Right lobe of liver (tissue), 4 donors: Measurements from ENCODE around the gene CAMTA1.

Experiments used
- CTCF ChIP-seq, 4 donors: fragments of 200-600 bp in 3 of 4; fragments of 450-650 bp in 1 of 4; IDR thresholded peaks; one replicate each; pipeline versions ENCODE4 v1.5.1 to v1.8.0; 2016 to 2022; ENCODE audit warnings: antibody characterized with exemption in 4 of 4, mild to moderate bottlenecking in 2 of 4
- POLR2A ChIP-seq: fragments of 450-650 bp; IDR thresholded peaks from one replicate; pipeline ENCODE4 v1.6.1; 2017; ENCODE audit warnings: antibody characterized with exemption, mild to moderate bottlenecking
- donor health status: DM: no; HTN: no; CAD: no.
- donor health status: DM: no; HTN: no; CAD: no.
- donor health status: DM: no; HTN: yes; CAD: no.

GRCh38 chr1:6783936-6784559 is 1.2 kb upstream of the CAMTA1 start:
- TF ChIP-seq CTCF (IDR thresholded peaks at IDR 0.05) (no peak), POLR2A (peak; percentile 84)
